Activated naive CD4-positive, alpha-beta T cell treated with Interleukin-2 at 50 U/mL for 16 hours (primary cell): ENCODE data around the gene SLC22A16.

Experiments
- DNase-seq: peaks from one replicate; pipeline ENCODE4 v3.0.0-alpha.2; 2020

SLC22A16 gene

GRCh38 chr6:110399219-110400071, 77.0 kb downstream of the SLC22A16 start:
- DNase-seq, result no peak

GRCh38 chr6:110398778-110399177, 77.6 kb downstream of the SLC22A16 start:
- no peak for DNase-seq

GRCh38 chr6:110395221-110395620, 81.2 kb downstream of the SLC22A16 start:
- no peak for DNase-seq

- no peak for DNase-seq
These were observed 82.0 kb downstream of the SLC22A16 start for GRCh38 chr6:110394409-110394808.

- DNase-seq, result no peak
These were observed 83.7 kb downstream of the SLC22A16 start for GRCh38 chr6:110392727-110393126.

- DNase-seq, result no peak
These were observed 86.0 kb downstream of the SLC22A16 start for GRCh38 chr6:110390404-110390803.

- DNase-seq, result no peak
These were observed 86.6 kb downstream of the SLC22A16 start for GRCh38 chr6:110389689-110390382.

- DNase-seq, result no peak
These were observed 88.4 kb downstream of the SLC22A16 start for GRCh38 chr6:110387986-110388385.

- no peak for DNase-seq
These were observed 91.0 kb downstream of the SLC22A16 start for GRCh38 chr6:110385458-110385863.

GRCh38 chr6:110378552-110378951, 97.9 kb downstream of the SLC22A16 start:
- no peak for DNase-seq
